ENCODE results near the gene JUNB. TPM values are rescaled to one million over a fixed set of nuclear protein-coding genes. Genes with fewer than 3 reads are reported as not detected.
A peak's percentile ranks its signal among the peaks of the same experiment; 100 is the strongest.
"Not testable (repeated sequence)": the region's sequence is repeated elsewhere in the genome, so short reads cannot be mapped to it uniquely, and the experiment has no call there.

JUNB gene
- total RNA-seq, 1 donor from 2014 or later: 71.4 TPM

- DNase-seq (ENCODE audit: low read depth in 2 of 2): peak in 1 of 2 donors; percentile 33
Observed at GRCh38 chr19:12789098-12789903, 2.0 kb upstream of the JUNB start.

- DNase-seq (ENCODE audit: low read depth in 2 of 2): peak; percentile 82 to 95
Observed at GRCh38 chr19:12789904-12790619, 1.2 kb upstream of the JUNB start.

GRCh38 chr19:12790628-12791344, 500 bp upstream of the JUNB start:
- no peak for DNase-seq (ENCODE audit: low read depth in 2 of 2)

GRCh38 chr19:12792051-12792852, 966 bp downstream of the JUNB start:
- DNase-seq (ENCODE audit: low read depth in 2 of 2): peak in 1 of 2 donors; percentile 57

DNA sequence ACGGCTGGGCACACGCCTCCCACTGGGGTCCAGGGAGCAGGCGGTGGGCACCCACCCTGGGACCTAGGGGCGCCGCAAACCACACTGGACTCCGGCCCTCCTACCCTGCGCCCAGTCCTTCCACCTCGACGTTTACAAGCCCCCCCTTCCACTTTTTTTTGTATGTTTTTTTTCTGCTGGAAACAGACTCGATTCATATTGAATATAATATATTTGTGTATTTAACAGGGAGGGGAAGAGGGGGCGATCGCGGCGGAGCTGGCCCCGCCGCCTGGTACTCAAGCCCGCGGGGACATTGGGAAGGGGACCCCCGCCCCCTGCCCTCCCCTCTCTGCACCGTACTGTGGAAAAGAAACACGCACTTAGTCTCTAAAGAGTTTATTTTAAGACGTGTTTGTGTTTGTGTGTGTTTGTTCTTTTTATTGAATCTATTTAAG, 1.6 kb downstream of the JUNB start:
- no peak for DNase-seq (ENCODE audit: low read depth in 2 of 2)

GRCh38 chr19:12793290-12794195, 2.3 kb downstream of the JUNB start:
- peak; percentile 88 to 95 for DNase-seq (ENCODE audit: low read depth in 2 of 2)

DNA sequence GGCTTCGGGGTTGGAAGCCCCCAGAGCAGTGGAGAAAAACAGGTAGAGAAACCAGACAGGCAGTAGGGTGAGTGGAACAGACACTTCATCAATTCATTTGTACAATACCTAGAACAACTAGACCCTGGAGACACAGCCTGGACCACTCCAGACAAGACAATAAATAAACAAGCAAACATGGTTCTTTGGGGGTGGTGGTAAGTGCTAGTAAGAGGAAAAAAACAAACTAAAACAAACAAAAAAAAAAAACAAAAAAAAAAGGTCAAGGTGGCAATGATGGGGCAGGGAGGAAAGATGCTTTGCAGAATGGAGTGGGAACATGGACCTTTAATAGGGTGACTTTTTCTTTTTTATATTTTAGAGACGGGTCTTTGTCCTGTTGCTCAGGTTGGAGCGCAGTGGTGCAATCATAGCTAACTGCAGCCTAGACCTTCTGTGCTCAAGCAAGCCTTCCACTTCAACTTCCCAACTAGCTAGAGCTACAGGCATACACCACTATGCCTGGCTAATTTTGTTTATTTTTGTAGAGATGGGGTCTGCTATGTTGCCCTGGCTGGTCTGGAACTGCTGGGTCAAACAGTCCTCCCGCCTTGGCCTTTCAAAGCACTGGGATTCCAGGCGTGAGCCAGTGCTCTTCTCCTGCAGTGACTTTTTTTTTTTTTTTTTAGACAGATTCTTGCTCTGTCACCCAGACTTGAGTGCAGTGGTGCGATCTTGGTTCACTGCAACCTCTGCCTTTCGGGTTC, 3.1 kb downstream of the JUNB start:
- DNase-seq (ENCODE audit: low read depth in 2 of 2): no peak

- no peak for DNase-seq (ENCODE audit: low read depth in 2 of 2)
Observed at GRCh38 chr19:12794971-12795381, 3.7 kb downstream of the JUNB start.

GRCh38 chr19:12796146-12797071, 5.1 kb downstream of the JUNB start:
- DNase-seq (ENCODE audit: low read depth in 2 of 2): peak in 1 of 2 donors; percentile 79

DNA sequence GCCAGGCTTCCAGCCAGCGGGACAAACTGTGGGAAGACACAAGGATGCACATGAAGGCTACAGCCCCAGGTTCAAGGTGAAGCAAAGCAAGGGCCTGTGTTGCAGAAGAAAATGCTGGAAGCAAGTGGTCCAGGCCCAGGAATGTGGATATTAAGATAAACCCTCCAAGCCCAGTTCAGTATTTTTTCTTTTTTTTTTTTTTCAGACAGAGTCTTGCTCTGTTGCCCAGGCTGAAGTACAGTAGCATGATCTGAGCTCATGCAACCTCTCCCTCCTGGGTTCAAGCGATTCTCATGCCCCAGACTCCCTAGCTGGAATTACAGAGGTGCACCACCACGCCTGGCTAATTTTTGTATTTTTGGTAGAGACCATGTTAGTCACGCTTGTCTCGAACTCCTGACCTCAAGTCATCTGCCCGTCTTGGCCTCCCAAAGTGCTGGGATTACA, 5.9 kb downstream of the JUNB start:
- no peak for DNase-seq (ENCODE audit: low read depth in 2 of 2)

- not testable (repeated sequence) for DNase-seq (ENCODE audit: low read depth in 2 of 2)
Observed at GRCh38 chr19:12797607-12798006, 6.3 kb downstream of the JUNB start.

GRCh38 chr19:12799742-12800465, 8.6 kb downstream of the JUNB start:
- no peak for DNase-seq (ENCODE audit: low read depth in 2 of 2)

GRCh38 chr19:12800466-12800770, 9.1 kb downstream of the JUNB start:
- no peak for DNase-seq (ENCODE audit: low read depth in 2 of 2)

- no peak for DNase-seq (ENCODE audit: low read depth in 2 of 2)
Observed at GRCh38 chr19:12800923-12801465, 9.7 kb downstream of the JUNB start.

DNA sequence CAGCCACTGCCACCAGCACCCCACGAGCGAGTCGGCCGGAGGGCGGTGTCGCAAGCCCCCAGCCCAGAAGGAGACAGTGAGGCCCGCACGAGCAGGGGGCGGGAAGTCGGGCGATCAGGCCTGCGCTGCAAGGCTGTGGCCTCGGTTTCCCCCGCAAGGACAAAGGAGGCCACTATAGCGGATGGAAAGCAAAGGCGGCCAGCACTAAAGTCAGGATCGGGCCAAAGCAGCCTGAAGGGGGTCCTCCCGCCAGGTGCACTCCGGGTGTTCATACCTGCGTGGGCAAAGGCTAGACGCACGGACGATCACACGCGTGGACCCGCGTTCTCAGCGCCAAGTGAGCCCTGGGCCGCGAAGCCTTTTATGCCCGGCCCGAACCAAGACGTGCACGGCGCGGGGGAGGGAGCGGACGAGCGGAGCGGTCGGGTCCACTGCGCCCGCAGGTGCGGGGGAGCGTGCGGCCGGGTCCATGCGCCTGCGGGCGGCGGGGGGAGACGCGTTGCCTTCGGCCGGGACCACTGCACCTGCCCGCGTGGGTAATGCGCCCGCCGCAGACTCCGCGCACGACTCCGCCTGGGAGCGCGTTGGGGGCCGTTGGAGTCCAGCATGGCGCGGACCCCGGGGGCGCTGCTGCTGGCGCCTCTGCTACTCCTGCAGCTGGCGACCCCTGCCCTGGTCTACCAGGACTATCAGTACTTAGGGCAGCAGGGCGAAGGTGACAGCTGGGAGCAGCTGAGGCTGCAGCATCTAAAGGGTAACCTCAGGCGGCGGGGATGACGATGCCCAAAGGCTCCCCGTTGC, 10.4 kb downstream of the JUNB start, which contains the start of the genes PRDX2 and THSD8:
Gene PRDX2, minus strand, starts transcription at position 335 of the 801 bp plus-strand sequence. CDS start 539 bp downstream, outside the sequence.
Gene THSD8, plus strand, starts transcription at position 604 of the 801 bp plus-strand sequence. Its CDS starts 3 bp downstream, at position 607.
- DNase-seq (ENCODE audit: low read depth in 2 of 2): peak in 1 of 2 donors; percentile 78
